Gastroesophageal sphincter (tissue), 3 donors: ENCODE results near the gene CMTR2.

Experiments
- EP300 ChIP-seq: sonication (generic); formaldehyde crosslinking; IDR thresholded peaks from one replicate; pipeline ENCODE4 v1.6.1; 2017; ENCODE audit warnings: antibody characterized with exemption, mild to moderate bottlenecking
- POLR2A ChIP-seq, 2 donors: fragments of 450-650 bp; IDR thresholded peaks; one replicate each; pipeline ENCODE4 v1.6.1; 2017; ENCODE audit warnings: antibody characterized with exemption in 2 of 2, mild to moderate bottlenecking in 2 of 2, moderate library complexity in 1 of 2
- TF ChIP-seq, protein P1 (sequence below), 4 experiments: fragments of 200-600 bp in 2 of 4; fragments of 450-650 bp in 2 of 4; sonication (generic) in 1 of 4; IDR thresholded peaks; one replicate each; pipeline ENCODE4 v1.5.1; 2017 to 2019; ENCODE audit warnings: antibody characterized with exemption in 4 of 4, mild to moderate bottlenecking in 2 of 4, moderate library complexity in 2 of 4

DNA sequence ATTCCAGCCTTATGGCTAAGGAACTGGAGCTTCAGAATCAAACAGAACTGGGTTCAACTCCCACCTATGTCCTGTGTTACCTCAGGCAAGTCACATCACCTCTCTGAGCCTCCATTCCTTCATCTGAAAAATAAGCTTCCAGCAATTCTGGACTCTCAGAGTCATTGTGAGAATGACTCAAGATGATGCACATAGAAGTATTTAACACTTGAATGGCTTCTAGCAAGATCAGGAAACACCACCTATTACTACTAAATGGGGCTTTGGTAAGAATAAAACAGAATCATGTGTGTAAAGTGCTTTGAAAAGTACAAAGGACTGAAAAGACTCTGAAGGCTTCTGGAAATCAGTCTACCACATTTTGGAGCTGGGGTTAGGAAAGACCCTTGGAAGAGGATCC is 38.5 kb upstream of the CMTR2 start:
- TF ChIP-seq, protein P1, sequence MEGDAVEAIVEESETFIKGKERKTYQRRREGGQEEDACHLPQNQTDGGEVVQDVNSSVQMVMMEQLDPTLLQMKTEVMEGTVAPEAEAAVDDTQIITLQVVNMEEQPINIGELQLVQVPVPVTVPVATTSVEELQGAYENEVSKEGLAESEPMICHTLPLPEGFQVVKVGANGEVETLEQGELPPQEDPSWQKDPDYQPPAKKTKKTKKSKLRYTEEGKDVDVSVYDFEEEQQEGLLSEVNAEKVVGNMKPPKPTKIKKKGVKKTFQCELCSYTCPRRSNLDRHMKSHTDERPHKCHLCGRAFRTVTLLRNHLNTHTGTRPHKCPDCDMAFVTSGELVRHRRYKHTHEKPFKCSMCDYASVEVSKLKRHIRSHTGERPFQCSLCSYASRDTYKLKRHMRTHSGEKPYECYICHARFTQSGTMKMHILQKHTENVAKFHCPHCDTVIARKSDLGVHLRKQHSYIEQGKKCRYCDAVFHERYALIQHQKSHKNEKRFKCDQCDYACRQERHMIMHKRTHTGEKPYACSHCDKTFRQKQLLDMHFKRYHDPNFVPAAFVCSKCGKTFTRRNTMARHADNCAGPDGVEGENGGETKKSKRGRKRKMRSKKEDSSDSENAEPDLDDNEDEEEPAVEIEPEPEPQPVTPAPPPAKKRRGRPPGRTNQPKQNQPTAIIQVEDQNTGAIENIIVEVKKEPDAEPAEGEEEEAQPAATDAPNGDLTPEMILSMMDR (IDR thresholded peaks at IDR 0.05), result no peak
- TF ChIP-seq POLR2A (IDR thresholded peaks at IDR 0.05), result no peak
- no peak for TF ChIP-seq EP300
